GM21360 (cell line): ENCODE measurements around the gene KLHL40.
A peak's percentile ranks its signal among the peaks of the same experiment; 100 is the strongest.

Experiments
- ATAC-seq: cut with Tn5 transposase; IDR thresholded peaks from one replicate; pipeline ENCODE4 v1.9.1; 2021; ENCODE audit warnings: mild to moderate bottlenecking, moderate library complexity; ENCODE audit not compliant: unreplicated experiment

KLHL40 gene, protein sequence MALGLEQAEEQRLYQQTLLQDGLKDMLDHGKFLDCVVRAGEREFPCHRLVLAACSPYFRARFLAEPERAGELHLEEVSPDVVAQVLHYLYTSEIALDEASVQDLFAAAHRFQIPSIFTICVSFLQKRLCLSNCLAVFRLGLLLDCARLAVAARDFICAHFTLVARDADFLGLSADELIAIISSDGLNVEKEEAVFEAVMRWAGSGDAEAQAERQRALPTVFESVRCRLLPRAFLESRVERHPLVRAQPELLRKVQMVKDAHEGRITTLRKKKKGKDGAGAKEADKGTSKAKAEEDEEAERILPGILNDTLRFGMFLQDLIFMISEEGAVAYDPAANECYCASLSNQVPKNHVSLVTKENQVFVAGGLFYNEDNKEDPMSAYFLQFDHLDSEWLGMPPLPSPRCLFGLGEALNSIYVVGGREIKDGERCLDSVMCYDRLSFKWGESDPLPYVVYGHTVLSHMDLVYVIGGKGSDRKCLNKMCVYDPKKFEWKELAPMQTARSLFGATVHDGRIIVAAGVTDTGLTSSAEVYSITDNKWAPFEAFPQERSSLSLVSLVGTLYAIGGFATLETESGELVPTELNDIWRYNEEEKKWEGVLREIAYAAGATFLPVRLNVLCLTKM

DNA sequence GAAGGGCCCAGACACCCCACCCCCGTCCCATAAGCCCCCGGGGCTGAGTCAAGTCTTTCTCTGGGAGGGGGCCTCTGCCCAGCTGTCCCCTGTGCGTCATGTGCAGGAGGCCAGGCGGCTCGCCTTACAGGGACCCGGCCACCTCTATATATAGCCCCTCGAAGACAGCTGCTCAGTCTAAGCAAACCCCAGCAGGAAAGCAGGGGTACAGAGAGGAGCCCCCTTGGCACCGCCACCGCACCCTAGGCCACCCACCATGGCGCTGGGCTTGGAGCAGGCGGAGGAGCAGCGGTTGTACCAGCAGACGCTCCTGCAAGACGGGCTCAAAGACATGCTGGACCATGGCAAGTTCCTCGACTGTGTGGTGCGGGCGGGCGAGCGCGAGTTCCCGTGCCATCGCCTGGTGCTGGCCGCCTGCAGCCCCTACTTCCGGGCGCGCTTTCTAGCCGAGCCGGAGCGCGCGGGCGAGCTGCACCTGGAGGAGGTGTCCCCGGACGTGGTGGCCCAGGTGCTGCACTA is at the start of gene KLHL40:
KLHL40 (plus strand) TSS at position 175 of the 519 bp plus-strand sequence; CDS start at position 257, 82 bp downstream.
- no peak for ATAC-seq

DNA sequence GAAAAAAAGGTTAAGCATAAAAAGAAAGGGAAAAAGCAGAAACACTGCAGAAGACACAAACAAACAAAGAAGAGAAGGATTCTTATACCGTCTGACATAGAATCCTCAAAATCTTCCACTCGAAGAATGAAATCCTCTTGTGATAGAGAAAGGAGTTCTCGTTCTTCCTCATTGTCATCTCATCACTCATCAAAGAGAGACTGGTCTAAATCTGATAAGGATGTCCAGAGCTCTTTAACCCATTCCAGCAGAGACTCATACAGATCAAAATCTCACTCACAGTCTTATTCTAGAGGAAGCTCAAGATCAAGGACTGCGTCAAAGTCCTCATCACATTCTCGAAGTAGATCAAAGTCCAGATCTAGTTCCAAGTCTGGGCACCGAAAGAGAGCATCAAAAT is 48.3 kb upstream of the KLHL40 start:
- no peak for ATAC-seq

DNA sequence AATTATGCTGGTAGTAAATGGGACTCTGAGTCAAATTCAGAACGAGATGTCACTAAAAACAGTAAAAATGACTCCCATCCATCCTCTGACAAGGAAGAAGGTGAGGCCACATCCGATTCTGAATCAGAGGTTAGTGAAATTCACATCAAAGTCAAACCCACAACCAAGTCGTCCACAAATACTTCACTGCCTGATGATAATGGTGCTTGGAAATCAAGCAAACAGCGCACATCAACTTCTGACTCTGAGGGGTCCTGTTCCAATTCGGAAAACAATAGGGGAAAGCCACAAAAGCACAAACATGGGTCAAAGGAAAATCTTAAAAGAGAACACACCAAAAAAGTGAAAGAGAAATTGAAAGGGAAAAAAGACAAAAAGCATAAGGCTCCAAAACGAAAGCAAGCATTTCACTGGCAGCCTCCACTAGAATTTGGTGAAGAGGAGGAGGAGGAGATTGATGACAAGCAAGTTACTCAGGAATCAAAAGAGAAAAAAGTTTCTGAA is 46.9 kb upstream of the KLHL40 start:
- ATAC-seq, result no peak

DNA sequence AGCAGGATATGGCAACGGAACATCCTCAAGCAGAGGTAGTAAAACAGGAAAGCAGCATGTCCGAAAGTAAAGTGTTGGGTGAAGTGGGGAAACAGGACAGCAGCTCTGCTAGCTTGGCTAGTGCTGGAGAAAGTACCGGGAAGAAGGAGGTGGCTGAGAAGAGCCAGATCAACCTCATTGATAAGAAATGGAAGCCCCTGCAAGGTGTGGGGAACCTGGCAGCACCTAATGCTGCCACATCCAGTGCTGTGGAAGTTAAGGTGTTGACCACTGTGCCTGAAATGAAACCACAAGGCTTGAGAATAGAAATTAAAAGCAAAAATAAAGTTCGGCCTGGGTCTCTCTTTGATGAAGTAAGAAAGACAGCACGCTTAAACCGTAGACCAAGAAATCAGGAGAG is 46.1 kb upstream of the KLHL40 start:
- ATAC-seq, result no peak

DNA sequence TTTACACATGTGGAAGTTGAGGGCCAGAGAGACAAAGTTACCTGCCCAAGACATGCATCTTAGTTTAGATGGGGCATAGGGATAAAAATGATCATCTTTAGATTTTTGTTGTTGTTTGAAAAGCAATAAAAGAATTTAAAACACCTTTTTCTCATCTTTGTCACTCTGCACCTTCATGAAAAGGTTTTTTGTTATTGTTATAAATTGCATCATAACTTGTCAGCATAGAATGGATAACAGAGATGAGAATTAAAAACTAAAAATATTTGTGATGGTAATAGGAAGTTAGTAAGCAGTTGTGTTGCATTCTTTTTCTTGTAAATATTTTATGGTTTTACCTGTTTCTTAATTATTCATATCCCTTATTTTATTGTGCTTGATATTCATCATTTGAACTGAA is 45.2 kb upstream of the KLHL40 start:
- no peak for ATAC-seq

DNA sequence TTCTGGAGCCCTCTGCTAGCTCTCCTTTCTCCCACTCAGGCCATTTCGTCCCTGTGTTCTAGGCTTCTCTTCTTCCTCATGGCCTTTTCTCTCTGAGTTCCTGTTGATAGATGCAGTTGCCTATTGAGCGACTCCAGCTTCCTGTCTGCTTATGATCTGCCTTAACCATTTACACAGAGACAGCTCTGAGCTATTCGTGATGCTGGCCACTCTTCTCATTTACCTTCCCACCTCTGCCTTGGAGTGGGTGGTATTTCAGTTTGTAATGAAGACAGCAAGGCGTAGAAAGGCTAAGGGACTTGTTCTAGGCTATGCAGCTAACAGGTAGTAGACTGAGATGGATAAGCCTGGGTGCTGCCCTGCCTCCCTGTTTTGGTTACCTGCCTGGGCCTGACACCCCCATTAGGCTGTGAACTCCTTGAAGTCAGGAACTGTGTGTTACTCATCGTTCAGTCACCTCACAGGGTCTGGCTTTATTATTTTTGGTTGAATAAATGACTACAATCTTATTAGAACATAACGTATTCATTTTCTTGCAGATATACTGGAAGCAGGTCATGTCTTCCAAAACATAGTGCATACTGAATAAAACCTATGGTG is 44.5 kb upstream of the KLHL40 start:
- no peak for ATAC-seq

DNA sequence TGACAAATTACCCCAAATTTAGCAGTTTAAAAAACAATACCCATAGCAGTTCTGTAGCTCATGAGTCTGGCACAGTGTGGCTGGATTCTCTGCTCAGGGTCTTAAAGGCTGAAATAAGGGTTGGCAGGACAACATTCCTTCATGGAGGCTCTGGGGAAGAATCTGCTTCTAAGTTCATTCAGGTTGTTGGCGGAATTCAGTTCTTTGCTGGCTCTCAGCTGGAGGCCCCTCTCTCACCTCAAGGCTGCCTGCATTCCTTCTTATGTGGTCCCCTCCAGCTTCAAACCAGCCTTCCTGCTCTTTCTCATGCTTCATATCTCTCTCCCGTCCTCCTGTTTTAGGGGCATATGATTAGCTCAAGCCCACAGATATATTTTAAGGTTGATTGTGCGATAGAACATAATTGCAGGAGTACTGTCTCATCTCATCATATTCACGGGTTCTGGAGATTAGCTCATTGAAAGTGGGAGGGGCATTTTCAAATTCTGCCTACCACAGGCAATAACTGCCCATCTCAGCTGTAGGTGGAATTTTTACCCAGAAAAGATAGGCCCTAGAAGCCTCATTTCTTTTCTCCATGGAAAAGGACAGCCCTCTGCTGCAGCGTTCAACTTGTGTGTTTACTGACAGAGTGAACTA is 37.4 kb upstream of the KLHL40 start:
- no peak for ATAC-seq

DNA sequence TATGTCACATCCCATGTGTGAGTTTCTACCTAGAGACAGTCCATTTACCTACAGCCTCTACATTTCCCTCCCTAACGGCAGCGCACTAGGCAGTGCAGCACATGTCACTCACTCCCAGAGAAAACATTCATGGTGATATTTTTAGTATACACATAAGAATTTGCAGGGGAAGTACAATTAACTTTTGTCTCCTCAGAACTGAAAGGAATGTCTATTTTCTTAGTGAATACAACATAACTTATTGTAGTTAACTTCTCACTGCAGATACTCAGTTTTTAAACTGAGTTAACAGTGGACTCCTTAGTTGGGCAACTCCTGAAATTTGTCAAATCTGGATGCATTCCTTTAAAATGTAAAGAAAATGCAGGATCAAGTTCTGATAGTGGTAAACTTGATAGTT is 36.3 kb upstream of the KLHL40 start:
- no peak for ATAC-seq

DNA sequence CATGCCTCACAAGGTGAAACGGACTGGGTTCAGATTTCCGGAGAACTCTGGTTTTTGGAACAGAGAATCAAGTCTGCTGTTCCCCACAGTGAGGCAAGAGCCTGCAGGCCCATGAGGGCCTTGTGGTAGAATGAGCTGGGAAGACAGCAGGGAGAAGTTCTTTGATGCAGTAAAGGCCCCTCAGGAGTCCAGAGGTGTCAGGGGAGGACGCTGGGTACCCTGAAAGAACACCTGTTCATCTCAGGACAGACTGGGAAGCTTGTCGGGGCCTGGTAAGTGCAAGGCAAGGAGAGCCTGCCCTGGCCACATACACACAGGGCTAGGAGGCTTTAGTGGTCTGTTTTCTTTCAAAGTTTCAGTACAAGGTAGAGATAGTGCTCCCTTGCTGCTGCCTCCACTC is 35.6 kb upstream of the KLHL40 start:
- no peak for ATAC-seq

DNA sequence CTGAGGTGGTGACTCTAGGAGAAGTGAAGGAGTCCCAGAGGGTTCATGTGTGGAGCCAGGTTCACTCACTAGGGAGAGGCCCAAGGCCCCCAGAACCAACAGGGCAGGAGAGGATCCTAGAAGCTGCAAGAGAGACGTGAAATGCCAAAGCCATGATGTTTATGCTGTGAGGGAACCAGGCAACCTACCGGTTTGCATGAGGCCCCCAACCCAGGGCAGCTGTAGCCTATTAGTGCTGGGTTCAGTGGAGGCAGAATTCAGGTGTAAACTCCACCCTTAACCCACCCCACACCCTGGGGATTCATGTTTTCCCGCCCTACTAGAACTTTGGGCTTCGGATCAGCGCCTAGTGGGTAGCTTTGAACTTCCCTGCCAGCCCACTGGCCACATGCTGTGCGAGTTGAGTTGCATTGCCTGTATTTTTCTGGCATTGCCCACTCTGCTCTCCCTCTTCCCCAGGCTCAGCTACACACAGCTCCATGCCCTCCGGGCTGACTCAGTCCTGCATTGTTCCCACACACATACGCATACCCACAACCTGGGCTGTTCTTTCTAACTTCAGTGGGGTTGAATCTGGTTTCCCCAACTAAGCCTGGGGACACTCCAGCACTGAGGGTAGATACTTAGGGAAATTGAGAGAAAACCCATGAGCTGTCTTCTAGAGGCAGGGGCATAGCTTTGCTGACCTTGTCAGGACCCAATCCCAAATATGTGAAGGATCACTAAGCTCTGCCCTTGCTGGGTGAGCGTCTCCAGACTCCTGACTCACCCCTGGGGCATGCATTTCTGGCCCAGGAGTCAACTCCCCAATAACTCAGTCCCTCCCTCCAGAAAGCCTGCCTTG is 33.9 kb upstream of the KLHL40 start:
- no peak for ATAC-seq

DNA sequence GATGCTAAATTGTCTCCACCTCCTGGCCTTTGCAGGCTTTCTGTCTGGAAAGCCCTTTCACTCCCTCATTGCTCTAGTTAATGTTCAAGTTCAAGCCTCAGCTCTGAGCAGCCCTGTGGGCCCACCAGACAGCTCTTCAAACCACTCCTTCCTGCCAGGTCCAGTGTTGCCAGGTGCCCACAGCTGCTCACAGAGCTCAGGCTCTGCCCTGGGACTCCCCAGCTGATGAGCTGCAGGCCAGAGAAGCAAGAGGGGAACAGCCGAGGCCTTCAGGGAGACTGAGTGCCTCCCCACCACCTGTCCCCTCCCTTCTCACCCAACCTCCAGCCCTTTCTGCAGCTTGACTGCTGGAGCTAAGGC is 33.1 kb upstream of the KLHL40 start:
- no peak for ATAC-seq

DNA sequence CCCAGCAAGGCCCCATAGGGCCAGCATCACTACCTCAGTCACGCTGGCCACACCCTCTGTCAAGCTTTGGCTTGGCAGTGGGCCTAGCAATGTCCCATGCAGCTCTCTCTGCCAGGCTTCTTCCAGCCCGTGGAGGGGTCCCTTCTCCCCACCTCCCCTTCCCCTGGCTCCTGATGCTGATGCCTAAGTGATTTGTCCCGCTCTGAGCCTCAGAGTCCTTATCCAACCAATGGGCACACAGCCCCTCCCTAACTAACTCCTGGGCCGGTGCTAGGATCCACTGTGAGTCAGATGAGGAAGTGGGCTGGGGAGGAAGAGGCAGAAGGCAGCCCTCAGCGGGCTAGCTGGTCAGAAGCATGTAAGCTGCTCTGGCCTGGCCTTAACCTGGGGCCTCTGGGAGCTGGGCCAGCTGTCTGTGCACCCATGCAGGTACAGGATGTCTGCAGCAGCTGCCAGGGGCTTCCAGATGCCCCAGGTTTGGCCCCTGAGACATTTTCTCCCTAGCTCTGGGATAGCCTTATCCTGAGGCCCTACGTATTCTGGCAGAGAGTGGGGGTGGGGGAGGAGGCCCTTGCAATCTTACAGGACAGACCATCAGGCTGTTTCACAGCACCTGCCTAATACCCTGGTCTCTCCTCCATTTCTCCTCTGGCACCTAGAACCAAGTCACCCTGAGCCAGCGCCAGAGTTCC is 32.6 kb upstream of the KLHL40 start:
- peak; percentile 44 for ATAC-seq

DNA sequence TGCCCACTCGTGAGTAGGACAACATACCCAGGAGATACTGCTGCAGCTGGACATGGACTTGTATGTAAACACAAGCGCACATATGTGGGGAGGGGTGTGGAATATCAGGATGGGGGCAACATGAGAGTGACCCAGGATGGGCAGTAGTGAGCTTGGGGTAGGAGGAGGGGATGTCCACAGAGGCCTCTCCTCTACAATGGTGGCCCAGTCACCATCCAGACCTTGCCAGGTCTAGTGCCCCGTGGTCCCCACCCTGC is 32.1 kb upstream of the KLHL40 start:
- ATAC-seq, result no peak

DNA sequence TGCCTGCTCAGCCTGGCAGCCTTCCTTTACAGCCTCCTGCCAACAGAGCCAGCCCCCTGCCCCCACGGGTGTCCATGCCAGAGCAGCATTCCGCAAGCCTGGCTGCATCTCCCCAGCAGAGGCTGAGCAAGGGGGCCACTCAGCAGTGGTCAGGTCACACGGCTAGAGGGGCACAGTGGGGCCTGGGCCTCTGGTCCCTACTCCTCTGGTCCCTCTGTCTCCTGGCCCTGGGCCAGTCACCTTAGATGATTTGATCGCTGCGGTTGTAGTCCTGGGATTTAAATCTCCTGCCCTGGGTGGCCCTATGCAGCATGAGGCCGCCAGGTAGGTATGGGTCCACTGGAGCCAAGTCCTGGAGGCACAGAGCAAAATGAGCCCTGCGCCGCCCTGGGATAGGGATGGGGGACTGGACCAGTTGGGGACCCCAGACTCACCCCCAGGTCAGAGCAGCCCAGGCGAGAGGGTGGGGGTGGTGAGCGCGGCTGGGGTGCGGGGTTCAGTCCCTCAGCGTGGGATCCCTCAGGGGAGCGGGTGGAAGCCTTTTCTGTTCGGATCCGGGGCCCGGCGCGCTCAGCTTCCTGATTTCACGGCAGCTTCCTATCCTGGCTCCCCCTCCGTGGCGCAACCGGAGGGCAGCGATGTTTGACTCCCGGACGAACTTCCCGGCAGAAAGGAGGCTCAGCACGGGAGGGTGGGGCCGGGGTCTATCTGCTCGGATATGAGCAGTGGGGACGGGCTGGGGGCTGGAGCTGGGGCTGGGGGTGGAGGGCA is 31.6 kb upstream of the KLHL40 start, which contains the start of gene ZBTB47:
ZBTB47 (plus strand) TSS at position 138 of the 771 bp plus-strand sequence. CDS start 4,659 bp downstream, outside the sequence.
- ATAC-seq, result no peak

DNA sequence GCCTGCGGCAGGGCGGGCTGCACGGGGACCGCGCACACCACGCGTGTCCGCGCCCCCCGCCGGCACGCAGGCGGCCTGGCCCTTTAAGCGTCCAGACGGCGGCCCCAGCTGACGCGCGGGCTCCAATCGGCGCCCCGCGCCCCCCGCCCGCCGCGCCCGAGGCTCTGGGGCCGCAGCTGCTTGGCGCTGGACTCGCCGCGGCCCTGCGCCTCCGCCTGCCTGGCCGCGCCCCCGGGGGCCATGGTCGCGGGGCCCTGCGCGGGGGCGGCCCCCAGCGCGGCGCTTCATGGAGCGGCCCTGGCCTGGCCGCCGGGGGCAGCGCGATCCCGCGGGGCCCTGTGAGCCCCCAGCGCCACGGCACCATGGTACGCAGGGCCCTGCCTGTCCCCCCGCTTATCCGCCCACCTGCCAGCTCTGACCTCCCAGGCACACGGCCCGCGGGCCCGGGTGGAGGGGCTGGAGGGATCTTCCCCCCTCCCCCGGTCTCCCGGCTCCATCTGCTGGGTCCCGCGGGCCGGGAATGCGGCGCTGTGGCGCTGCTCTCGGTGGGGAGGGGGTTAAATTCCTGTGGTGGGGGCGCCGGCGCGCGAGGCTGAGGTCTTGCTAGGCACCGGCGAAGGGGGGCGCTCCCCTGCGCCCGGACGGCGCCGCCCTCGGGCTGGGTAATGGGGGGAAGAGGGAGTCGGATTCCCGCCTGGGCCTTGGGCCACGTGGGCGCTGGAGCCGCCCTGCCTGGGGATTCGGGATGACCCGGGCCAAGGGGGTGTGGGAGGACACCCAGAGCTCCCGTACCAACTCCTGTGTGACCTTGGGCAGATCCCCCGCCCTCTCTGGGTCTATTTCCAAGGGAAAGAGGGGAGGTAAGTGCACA is 30.8 kb upstream of the KLHL40 start:
- no peak for ATAC-seq

DNA sequence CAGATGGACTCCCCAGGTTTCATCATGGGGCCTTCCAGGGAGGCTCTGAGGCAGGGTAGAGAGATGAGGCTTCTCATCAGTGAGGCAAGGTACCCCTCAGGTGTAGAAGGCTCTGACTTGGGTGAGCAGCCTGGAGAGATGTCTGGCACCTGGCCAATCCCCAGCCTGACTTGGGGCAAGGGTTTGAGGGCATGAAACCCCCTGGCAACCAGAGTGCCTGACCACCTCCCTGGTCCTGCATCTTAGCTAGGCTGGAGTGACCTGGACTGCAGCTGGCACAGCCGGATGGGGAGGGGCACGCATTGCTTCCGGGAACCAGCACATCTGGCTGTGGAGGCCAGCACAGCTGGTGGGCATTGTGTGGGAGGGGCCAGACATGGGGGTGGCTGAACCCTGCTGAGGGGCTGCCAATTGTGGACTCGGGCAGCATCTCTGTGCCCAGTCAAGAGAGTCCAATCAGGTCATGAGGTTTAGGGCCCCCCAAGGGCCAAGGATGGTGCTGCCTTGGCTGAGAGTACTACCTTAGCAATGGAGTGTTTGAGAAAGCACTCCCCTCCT is 29.9 kb upstream of the KLHL40 start:
- no peak for ATAC-seq

DNA sequence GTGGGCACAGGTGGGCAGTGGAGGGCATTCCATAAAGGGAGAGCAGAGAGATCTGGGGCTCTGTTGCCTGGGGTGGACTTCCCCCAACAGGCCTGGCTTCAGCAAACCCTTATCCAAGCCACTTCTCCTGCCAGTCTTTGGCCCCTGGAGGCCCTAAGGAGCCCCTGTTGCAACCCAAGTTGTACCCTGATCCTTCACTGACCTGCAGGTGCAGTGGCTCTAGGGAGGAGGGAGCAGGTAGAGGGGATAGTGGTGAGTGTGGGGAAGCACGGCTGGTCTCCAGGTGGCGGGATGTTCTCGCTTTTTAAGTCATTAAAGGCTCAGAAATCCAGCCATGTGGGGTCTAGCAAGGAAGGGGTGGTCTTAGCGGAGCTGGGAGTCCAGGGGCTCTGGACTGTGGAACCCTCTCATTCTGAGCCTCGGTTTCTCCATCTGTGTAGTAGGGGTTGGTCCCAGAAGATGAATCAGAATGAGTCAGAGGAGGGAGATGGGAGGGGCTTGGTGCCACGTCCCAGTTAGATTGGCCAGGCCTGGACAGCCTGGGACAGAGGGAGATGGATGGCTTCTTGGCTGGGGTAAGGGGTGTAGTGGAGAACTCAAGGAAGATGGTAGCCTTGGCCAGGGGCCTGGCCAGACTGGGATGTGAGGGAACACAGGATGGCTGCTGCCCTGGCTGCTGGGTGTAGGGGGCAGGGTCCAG is 29.2 kb upstream of the KLHL40 start:
- no peak for ATAC-seq
